Middle frontal gyrus (tissue), 1 donor: Measurements from ENCODE around the gene HIPK1.
A peak's percentile ranks its signal among the peaks of the same experiment; 100 is the strongest.

Experiments used
- DNase-seq: peaks from one replicate; pipeline ENCODE4 v3.0.0-alpha.2; 2015; ENCODE audit warnings: low spot score; ENCODE audit errors: extremely low spot score

Gene HIPK1

DNA sequence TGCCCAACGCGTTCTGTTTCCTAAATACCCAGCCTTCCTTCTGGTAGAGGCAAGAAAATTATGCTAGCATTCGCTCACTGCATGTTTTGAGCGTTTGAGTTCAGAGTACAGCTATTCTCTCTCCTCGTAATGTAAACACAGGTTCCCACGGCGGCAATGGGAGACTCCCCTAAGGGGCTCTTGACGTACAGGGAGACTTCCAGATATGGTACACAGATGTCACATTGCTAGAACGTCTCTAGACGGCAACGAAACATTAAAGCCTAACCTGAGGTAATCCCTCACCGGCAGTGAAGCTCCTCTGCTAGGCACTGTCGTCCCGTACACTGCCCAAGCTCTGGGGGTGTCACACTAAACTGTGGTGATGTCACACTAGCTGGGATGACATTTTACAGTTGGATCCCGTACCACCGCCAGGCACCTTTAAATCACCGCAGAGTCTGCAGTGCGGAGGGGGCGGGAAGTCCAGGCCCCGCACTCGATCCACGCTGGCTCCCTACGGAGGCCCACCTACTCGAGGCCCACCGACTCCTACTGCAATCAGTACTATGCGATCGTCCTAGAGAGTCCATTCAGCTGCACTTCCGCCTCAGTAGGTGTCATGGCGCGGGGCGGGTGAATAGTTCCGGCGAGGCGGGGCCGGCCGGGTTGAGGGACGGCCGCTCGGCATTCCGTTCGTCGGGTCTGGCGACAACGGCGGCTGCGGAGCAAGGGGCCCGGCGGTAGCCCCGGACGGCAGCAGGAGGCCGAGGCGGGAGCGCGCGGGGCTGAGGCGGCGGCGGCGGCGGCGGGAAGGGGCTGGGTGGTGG lies at the start of gene HIPK1:
HIPK1 (plus strand) TSS at position 384 of the 809 bp plus-strand sequence.
- DNase-seq: peak; percentile 90

DNA sequence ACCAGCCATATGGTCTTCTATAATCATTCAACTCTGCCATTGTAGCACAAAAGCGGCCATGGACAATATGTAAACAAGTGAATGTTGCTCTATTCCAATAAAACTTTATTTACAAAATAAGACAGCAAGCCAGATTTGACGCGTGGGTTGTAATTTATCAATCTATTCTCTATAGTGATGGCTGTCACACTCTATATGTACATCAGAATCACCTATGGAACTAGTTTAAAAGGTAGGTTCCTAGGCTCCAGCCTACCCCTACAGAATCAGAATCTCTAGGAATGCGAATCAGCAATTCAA lies 49.4 kb upstream of the HIPK1 start:
- DNase-seq: no peak

- no peak for DNase-seq
These were observed 47.5 kb upstream of the HIPK1 start for GRCh38 chr1:113881661-113882060.

DNA sequence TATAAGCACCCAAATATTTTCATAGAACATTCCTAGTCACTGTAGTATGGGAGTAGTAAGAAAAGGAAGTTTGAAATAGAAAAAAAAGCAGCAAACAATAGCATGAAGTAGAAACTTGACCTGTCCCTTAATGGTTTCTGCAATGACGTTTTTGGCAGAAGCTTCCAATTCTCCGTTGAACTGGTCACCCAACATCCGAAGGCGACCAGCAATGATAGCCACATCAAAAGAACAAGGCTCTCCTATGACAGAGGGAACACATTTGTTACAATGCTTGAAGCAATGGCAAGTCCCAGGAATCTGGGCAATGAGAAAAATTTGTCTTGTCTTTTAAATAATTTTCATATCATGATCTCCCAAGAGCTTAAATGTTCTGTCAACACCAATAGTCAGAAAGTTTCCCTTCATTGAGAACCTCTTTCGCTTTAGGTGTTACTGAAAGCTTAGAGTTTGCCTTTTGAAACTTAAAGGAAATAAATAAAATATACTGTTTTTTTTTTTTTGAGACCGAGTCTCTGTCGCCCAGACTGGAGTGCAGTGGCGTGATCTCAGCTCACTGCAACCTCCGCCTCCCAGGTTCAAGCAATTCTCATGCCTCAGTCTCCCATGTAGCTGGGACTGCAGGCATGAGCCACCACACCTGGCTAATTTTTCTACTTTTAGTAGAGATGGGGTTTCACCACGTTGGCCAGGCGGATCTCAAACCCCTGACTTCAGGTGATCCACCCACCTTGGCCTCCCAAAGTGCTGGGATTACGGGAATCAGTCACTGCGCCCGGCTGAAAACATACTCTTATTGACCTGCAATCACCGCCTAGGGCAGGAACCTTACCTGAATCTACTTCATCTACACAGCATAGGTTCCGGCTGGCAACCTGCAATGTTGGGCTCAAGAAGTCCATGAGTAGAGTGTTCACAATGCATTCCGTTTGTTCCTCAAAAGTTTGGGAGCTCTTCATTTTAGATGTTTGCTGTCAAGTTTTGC lies 42.4 kb upstream of the HIPK1 start:
- no peak for DNase-seq

GRCh38 chr1:113887402-113888175 lies 41.5 kb upstream of the HIPK1 start, which contains the start of gene BCL2L15:
Gene BCL2L15 (minus strand): TSS chr1:113887581. CDS start chr1:113887375, 206 bp downstream.
- DNase-seq: no peak

DNA sequence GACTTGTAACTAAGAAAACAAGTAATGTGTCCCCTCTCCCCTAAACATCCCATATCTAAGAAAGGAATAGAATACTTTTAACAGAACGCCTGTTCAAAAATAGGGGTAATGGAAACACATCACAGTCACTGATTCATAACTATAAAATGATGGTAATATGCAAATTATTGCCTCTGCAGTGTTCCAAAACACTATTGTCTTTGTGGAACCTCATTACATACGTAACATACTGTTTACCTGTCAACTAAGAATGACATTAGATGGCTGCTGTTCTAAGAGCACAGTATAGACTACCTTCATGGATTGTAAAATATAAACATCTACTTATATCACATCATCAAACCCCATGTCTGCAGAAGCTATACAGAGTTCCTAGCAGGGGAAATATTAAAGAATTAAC lies 38.3 kb upstream of the HIPK1 start:
- no peak for DNase-seq

GRCh38 chr1:113891631-113892220 lies 37.4 kb upstream of the HIPK1 start:
- no peak for DNase-seq

- DNase-seq: no peak
These were observed 35.9 kb upstream of the HIPK1 start for GRCh38 chr1:113893267-113893666.

- DNase-seq: no peak
These were observed 34.0 kb upstream of the HIPK1 start for GRCh38 chr1:113895098-113895497.

DNA sequence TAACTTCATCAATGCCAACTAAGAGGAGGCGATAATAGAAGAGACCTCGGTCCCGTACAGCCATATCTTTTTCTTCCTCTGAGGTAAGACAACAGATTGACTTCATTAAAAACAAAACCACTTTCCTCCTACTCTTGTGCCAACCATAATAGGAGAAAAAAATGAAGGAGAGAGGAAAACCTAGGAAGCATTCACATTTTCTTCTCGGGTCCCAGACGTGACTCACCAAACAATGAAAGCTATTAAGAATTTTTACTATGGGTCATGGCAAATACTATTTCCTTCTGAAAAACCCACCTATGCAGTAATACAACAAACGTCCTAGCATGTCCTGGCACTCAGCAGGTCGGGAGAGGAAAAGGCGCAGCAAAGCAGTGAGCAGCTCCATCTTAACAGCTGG lies 33.2 kb upstream of the HIPK1 start:
- no peak for DNase-seq

GRCh38 chr1:113898241-113898814 lies 30.8 kb upstream of the HIPK1 start:
- no peak for DNase-seq

DNA sequence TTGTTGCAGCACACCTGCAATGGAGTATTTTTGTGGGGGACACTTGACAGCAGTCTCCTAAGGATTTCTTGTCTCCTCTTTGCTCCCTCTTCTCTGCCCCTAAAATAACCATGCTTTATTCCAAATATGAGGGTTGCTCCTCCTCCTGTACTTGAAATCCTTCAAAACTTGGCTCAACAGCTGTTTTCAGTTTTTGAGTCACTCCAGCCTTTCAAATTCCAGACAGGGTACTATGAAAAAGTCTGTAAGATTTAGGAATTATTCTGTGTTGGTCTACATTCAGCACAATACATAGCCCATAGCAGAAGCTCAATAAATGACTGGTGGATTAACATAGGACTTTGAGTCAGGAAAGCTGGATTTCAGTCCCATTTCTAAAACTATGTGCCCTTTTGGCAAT lies 30.0 kb upstream of the HIPK1 start:
- DNase-seq: no peak

- DNase-seq: no peak
These were observed 27.9 kb upstream of the HIPK1 start for GRCh38 chr1:113901191-113901590.

DNA sequence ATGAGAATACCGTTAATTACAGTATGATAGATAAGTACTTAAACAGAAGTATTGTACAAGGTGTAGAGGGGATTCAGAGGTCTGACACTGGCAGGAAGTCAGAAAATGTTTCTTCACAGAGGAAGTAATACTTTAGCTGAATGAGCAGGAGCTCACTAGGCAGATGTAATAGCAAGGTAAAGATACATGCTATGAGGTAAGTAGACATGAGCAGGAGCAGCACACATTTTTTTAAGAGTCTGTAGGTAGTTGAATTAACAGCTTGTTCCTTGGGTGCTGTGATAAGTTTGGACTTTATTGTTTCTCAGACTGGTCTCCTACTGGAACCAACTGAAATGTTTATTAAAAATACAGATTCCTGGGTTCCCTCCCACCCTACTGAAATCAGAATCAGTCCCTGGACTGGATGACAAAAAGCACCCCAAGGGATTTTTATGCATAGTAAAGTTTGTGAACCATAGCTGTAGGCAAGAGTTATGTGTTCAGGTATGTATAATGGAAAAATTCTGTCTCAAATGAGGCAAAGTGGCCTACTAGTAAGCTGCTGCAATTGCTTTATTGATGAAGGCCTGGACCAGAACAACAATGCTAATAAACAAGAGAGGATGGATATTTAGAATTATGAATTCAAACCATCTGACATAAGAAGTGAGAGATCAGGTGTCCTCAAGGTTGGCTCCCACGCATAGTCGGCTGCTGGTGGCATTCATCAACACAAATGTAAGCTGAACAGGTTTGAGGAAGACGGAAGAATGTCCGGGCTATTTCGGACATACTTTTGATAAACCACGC lies 25.4 kb upstream of the HIPK1 start:
- DNase-seq: no peak

GRCh38 chr1:113904293-113904673 lies 24.8 kb upstream of the HIPK1 start:
- DNase-seq: no peak

DNA sequence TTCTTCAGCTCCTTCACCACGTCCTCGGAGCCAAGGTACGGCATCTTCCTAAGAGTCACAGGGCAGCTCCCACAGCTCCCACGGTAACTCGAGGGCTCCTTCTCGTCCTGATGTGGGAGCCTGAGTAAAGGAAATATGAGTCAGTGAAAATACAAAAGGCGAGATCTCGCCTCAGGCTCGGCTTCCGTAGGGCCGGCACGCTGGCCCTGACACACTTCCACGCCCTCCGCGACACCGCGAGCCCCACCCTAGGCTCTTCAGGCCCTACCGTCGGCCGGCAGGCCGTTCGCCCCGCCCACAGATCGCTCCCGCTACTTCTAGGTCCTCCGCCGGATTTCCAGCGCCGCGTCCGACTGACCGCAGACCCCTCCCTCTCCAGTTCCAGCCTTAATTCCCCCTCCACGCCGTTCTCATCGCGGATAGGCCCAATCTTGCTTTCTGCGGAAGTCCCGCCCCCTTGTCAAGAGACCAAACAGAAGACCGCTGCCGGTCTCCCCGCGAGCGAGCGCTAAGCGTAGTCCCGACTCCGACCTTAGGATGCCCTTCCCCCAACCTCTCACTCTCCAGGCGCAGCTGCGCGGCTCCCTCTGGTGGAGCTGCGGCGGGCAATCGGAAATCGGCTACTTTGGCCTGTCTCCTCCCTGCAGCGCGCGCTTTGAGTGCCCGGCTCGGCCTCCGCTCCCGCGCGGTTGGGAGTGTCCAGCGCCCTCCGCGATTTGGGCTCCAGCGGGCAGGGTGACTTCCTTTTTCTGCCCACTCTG lies 24.3 kb upstream of the HIPK1 start, which contains the start of the genes AP4B1 and DCLRE1B:
AP4B1 (minus strand) TSS at position 126 of the 761 bp plus-strand sequence; CDS start at position 44, 82 bp downstream.
DCLRE1B (plus strand) TSS at position 653 of the 761 bp plus-strand sequence. CDS start 261 bp downstream, outside the sequence.
- DNase-seq: peak; percentile 97

- DNase-seq: no peak
These were observed 23.7 kb upstream of the HIPK1 start for GRCh38 chr1:113905435-113905861.

- DNase-seq: no peak
These were observed 16.4 kb upstream of the HIPK1 start for GRCh38 chr1:113912594-113913311.
